ENCODE results near the gene SGPP1.
"Not testable (repeated sequence)": the region's sequence is repeated elsewhere in the genome, so short reads cannot be mapped to it uniquely, and the experiment has no call there.

SGPP1 gene

DNA sequence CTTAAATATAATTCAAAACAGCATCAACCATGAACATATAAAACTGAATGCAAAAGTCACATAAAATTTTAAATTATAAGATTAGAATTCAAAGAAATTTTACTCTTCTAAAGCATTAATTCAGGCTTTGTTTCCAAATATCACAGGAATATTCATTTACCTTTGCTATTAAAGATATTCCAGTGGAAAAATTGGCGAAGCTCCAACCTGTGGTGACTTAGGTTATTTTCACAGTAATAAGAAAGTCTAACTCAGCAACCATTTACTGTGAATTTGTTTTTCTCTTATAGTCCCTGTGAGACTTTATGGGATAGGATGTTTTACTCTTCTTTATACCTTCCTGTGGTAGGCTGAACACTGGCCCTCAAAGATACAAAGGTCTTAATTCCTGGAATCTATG lies 89.4 kb downstream of the SGPP1 start:
- DNase-seq (ENCODE audit: low read depth in 2 of 2): no peak

DNA sequence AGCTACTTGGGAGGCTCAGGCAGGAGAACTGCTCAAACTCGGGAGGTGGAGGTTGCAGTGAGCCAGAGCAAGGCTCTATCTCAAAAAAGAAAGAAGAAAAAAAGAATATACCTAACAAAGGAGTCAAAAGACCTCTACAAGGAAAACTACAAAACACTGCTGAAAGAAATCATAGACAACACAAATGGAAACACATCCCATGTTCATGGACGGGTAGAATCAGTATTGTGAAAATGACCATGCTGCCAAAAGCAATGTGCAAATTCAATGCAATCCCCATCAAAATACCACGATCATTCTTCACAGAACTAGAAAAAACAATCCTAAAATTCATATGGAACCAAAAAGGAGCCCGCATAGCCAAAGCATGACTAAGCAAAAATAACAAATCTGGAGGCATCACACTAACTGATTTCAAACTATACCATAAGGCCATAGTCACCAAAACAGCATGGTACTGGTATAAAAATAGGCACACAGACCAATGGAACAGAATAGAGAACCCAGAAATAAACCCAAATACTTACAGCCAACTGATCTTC lies 91.7 kb downstream of the SGPP1 start:
- not testable (repeated sequence) for DNase-seq (ENCODE audit: low read depth in 2 of 2)
